AG20443 (cell line): Measurements from ENCODE around the gene RCSD1.

Experiments
- DNase-seq: peaks from one replicate; pipeline ENCODE4 v3.0.0; 2012; ENCODE audit warnings: low spot score, mixed read lengths

The RCSD1 gene

DNA sequence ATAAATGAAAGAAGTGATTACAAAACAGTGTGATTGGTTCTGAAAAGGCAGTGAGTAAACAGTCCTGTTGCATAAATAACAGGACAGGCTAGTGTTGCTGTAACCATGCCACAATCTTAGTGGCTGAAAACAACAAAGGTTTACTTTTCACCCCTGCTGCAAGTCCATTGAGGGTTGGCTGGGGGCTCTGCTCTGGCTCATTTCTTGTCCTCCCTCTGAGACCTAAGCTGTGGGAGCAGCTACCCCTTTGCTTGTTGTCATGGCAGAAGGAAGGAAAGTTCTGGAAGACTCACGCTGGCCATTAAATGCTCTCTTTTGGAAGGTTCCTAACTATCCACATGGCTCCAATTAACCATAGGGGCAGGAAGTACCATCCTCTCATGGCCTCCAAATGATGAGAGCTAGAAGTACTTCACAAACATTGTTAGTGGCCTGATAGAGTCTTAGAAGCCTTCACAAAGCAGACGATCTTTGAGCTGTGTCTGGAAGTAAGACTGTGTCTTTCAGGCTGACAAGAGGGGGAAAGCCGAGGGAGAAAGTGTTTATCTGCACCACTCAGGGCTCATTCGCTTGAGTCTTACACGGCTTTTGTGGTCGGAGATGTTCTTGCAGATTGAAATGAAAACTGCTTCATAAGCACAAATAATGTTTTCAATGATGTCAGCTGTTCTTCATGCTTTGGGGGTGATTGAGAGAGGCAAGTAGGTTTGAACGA lies 11.9 kb downstream of the RCSD1 start:
- no peak for DNase-seq

- DNase-seq, result no peak
Observed at GRCh38 chr1:167642501-167642826, 12.4 kb downstream of the RCSD1 start.

DNA sequence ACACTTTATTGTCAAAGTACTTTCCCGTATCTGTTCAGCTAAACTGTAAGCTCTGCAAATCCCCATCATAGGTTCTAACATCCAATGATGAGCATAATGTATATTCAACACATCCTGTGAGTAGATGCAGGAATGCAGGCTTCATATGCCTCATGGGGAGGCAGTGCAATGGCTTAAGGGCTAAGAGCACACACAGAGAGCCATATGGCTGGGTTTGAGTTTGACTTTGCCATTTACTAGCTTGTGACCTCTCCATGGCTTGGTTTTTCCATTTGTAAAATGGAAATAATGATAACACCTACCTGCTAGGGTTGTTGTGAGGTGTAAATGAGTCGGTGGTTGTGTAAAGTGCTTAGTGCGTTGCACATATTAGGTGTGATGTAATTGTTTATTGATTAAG lies 13.4 kb downstream of the RCSD1 start:
- DNase-seq, result no peak

- DNase-seq, result no peak
Observed at GRCh38 chr1:167644551-167644950, 14.5 kb downstream of the RCSD1 start.

DNA sequence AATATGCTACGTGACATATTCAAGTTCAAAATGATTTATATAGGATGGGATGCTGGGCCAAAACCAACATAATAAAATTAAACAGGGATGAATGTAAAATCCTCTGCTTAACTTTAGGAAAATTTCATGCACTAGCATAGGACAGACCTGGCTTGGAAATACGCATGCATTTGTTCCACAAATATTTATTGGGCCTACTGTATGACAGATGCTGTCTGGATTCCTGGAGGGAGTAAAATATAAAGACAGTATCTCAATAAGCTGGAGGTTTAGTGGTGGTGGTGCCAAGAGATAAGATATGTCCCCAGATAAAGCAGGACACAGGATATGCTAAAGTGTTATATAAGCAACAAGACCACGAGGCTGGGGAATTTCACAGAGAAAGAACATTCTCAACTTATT lies 15.1 kb downstream of the RCSD1 start:
- DNase-seq, result no peak

DNA sequence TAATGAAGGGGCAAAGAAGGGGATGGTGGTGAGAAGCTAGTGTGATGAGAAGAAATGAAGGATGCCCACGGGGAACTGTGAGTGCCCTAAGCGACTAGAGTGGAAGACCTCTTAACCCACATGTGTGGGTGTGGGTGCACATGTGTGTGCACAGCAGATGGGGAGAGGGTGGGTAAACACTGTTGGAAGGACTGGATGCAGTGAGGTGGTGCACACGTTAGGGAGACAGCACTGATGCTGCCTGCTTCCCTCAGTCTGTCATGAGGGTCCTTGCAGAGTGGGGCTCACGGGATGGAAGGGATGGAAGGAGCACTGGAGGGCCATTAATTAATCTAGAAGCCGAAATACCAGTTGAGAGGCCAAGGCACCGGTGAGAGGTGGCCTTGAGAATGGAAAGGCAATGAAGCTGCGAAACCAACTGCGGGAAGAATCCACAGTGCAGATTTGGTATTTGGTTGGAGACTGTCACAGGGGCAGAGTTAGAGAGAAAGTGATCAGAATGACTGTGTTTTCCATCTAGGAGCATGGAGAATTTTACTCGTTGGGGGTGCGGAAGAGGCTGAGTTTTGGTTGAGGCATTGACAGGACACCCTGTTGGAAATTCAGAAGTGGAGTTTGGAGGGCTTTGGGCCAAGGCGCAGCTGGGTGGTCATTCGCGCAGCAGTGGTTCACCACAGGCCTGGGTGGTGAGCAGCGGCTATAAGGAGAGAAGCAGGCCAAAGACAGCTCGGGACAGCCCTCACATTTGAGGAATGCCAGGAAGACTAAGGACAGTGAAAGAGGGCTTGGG lies 15.8 kb downstream of the RCSD1 start:
- DNase-seq, result no peak

DNA sequence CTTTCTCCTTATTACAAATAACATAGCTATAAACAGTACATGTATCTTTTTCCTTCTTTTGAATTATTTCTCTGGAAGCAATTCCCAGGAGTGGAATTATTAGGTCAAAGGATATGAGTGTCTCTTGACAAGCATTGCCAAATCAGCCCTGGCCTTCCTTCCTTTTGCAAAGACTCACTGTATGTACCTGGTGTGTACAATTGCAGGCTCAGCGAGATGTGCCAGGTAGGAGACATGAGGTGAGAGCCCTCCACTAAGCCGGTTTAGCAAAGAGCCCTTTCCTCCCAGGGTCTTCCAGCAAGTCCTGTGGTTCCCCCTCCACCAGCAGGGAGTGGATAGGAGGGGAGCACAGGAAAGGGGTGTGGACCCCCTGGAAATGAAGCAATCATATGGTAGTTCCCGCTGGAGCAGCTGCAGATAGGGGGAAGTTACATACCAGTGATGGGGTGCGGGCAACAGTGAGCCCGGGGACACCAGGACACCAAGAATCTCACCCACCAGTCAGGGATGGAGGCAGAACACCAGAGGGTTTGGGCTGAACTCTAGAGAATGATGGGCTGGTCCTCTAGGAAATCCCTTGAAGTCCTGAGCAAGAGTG lies 18.3 kb downstream of the RCSD1 start:
- no peak for DNase-seq

DNA sequence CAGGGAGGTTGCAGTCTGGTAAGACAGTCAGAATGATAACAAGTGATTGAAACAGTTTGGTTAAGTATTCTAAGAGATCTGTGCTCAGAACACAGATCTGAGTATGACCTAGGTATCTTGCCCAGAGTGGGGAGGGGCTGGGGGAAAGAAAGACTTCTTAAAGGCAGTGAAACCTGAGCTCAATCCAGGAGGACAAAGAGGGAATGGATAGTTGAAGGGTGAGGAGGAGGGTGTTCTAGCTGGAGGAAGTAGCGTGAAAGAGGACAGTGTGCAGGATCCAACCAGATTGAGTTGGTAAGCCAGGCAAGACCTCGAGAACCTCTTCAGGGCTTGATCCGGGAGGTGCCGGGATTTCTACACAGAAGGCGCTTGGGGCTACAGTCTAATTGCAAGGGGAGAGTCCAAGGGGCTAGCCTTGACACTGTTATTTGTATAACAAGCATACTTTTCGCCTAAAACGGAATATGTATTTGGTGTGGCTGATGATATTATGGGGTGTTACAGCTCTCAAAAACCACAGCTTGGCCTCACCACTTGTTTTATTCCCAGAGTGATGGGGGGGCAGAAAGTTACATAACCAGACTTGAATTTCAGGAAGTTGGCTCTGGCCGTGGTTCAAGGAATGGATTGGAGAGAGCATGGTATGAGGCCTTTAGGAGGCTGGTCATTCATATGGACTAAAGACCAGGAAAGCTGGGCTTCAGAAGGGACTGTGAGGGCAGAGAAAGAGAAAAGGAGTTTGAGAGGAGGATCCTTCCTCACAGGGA lies 19.1 kb downstream of the RCSD1 start:
- DNase-seq, result no peak

- DNase-seq, result no peak
Observed at GRCh38 chr1:167650269-167651160, 20.5 kb downstream of the RCSD1 start.

DNA sequence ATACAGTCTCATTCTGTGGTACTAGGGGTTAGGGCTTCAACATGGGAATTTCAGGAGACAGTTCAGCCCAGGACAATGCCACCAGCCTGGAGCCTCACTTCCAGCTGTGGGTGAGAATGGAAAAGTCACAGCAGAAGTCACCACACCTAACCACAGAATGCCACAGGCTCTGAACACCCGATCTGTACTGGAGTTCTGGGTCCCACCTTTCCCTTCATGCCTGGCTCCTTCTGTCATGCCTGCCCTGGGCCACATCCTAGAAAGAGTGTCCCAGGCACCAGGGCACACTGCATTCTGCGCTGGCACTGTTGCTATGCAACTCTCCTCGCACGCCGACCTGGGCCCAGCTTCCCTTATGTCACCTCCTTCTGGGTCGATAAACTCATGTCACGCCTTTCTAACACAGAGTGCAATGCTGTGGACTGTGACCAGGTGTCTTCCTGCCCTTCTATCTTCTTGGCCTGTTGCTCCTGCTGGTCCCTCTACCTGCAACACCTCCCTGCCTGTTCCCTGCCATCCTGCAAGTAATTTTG lies 21.2 kb downstream of the RCSD1 start:
- DNase-seq, result no peak

- no peak for DNase-seq
Observed at GRCh38 chr1:167654975-167655575, 25.0 kb downstream of the RCSD1 start.

- no peak for DNase-seq
Observed at GRCh38 chr1:167656657-167657056, 26.6 kb downstream of the RCSD1 start.

DNA sequence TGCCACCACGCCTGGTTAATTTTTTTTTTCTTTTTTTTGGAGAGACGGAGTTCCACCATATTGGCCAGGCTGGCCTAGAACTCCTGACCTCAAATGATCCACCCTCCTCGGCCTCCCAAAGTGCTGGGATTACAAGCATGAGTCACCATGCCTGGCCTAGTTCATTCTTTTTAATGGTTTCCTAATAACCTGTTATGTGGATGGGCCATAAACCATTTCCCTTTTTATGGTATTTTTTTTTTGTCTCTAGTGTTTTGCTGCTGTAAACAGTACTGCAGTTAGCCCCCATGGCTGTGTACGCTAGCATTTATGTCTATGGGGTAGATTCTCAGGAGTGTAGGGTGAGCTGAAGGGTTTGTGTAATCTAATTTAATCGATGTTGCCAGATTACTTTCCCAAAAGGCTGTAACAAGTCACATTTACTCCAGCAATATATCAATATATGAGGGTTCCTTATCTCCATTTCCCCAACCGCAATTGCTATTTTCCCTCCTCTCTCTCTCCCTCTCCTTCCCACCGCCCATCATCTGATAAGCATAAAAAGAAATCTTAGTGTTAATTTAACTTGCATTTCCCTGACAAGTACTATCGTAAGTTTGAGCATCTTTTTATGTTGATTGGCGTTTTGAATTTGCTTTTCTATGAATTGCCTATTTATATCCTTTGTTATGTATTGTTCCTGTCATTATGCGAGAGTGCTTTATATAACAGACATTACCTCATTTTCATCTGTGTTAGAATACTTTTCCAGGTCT lies 28.7 kb downstream of the RCSD1 start:
- no peak for DNase-seq

- DNase-seq, result no peak
Observed at GRCh38 chr1:167659450-167659849, 29.4 kb downstream of the RCSD1 start.

- DNase-seq, result no peak
Observed at GRCh38 chr1:167659881-167660280, 29.8 kb downstream of the RCSD1 start.

DNA sequence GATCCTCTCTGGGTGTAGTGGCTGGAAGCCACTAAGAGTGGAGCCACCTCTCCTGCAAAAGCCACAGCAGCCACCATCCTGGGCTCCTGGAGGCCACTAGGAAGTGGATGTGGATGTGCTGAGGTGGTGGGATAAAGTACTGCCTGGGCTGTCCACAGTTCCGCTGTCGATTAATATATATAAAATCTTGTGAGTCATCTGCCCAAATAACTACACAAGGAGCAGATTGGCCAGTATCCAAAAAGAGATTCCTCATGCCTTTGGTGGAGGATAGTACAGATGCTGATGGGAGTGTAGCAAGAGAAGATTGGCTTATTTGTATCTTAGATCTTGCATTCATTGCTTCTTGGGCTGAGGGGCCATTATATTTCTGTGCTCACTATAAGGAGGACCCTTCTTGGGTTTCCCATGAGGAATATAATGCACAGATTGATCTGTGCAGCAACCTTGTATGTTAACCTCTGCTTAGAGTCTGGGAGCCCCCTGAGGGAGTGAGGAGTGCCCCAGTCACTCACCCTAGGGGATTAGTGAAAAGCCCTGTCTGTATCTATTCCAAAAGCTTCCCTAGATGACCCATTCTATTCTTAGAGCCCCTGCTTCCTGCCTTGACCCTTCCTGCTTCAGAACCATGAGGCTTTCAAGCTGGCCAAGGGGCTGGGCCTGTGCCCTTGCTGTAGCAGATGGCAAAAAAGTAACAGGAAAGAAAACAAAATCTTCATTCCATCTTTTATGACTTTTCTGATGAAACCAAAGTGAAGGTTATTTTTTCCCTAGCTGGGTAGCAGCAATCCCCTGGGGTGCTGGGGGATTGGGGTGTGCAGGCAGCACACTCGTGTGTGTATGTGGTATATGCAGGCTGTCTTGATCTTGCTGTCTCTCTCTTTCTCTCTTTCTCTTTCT lies 31.7 kb downstream of the RCSD1 start:
- DNase-seq, result peak; percentile 83

GRCh38 chr1:167663002-167663772 lies 33.2 kb downstream of the RCSD1 start:
- DNase-seq, result peak; percentile 82

DNA sequence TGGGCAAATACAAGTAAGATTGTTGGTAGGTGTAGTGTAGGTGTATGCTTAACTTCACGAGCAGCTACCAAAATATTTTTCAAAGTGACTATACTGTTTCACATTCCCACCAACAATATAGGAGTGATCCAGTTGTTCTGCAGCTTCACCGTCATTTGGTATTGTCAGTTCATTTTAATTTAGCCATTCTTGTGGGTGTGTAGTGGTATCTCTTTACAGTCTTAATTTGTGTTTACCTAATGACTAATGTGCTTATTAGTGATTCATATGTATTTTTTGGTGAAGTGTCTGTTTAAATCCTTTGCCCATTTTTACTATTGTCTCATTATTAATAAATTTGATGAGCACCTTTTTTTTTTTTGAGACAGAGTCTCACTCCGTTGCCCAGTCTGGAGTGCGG lies 35.4 kb downstream of the RCSD1 start:
- DNase-seq, result no peak
